Measurements from ENCODE around the gene NUDT3.

DNA sequence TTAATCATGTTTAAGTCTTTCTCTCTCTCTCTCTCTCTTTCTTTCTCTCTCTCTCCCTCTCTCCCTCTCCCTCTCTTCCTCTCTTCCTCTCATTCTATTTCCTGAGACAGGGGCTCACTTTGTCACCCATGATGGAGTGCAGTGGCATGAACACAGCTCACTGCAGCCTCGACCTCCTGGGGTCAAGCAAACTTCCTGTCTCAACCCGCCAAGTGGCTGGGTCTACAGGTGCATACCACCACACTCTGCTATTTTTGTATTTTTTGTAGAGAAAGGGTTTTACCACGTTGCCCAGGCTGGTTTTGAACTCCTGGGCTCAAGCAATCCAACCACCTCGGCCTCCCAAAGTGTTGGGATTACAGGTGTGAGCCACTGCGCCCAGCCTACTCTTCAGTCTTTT lies 49.1 kb upstream of the NUDT3 start:
- no peak for TF ChIP-seq POLR2A (IDR thresholded peaks at IDR 0.05)
- TF ChIP-seq, protein P1, sequence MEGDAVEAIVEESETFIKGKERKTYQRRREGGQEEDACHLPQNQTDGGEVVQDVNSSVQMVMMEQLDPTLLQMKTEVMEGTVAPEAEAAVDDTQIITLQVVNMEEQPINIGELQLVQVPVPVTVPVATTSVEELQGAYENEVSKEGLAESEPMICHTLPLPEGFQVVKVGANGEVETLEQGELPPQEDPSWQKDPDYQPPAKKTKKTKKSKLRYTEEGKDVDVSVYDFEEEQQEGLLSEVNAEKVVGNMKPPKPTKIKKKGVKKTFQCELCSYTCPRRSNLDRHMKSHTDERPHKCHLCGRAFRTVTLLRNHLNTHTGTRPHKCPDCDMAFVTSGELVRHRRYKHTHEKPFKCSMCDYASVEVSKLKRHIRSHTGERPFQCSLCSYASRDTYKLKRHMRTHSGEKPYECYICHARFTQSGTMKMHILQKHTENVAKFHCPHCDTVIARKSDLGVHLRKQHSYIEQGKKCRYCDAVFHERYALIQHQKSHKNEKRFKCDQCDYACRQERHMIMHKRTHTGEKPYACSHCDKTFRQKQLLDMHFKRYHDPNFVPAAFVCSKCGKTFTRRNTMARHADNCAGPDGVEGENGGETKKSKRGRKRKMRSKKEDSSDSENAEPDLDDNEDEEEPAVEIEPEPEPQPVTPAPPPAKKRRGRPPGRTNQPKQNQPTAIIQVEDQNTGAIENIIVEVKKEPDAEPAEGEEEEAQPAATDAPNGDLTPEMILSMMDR (IDR thresholded peaks at IDR 0.05 in 4 of 5, conservative IDR thresholded peaks at IDR 0.05 in 1 of 5): no peak

Data from gastrocnemius medialis (tissue), 4 donors.